Vagina (tissue), 2 donors: ENCODE results near the gene PDCL3.

Source experiments
- POLR2A ChIP-seq, 2 donors: fragments of 450-650 bp; IDR thresholded peaks; one replicate each; pipeline ENCODE4 v1.6.1; 2017; ENCODE audit warnings: antibody characterized with exemption in 2 of 2, mild to moderate bottlenecking in 2 of 2, moderate library complexity in 2 of 2
- TF ChIP-seq, protein P1 (sequence below), 3 experiments: fragments of 450-650 bp in 2 of 3; fragments of 200-600 bp in 1 of 3; sonication (generic) in 1 of 3; IDR thresholded peaks; one replicate each; pipeline ENCODE4 v1.5.1; 2017 to 2019; ENCODE audit warnings: antibody characterized with exemption in 3 of 3, mild to moderate bottlenecking in 2 of 3, moderate library complexity in 2 of 3

DNA sequence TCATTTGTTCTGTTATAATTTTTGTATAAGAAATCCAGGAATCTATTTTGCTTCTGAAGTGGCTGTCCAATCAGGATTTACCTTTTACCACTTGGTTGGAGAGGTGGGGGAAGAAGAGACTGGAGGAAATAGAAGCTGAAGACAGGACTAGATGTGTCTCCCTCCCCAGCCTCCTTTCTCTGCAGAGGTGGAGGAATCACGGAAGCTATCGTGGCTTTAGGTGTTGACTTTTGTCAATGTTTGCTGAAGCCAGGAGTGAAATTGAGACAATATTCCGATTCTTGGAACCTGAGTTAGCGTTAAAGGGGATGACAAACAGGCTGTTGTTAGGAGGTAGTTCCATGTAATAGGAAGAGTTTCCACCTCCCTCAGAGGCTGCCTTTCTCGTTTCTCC, 43.5 kb downstream of the PDCL3 start:
- no peak for TF ChIP-seq POLR2A (IDR thresholded peaks at IDR 0.05)
- TF ChIP-seq, protein P1, sequence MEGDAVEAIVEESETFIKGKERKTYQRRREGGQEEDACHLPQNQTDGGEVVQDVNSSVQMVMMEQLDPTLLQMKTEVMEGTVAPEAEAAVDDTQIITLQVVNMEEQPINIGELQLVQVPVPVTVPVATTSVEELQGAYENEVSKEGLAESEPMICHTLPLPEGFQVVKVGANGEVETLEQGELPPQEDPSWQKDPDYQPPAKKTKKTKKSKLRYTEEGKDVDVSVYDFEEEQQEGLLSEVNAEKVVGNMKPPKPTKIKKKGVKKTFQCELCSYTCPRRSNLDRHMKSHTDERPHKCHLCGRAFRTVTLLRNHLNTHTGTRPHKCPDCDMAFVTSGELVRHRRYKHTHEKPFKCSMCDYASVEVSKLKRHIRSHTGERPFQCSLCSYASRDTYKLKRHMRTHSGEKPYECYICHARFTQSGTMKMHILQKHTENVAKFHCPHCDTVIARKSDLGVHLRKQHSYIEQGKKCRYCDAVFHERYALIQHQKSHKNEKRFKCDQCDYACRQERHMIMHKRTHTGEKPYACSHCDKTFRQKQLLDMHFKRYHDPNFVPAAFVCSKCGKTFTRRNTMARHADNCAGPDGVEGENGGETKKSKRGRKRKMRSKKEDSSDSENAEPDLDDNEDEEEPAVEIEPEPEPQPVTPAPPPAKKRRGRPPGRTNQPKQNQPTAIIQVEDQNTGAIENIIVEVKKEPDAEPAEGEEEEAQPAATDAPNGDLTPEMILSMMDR (IDR thresholded peaks at IDR 0.05), result no peak
